GM19239 (cell line): ENCODE data around the gene SSBP4.
"Not testable (repeated sequence)": the region's sequence is repeated elsewhere in the genome, so short reads cannot be mapped to it uniquely, and the experiment has no call there.

Source experiments
- DNase-seq: peaks from one replicate; pipeline ENCODE4 v3.0.0; 2011; ENCODE audit warnings: low spot score; ENCODE audit not compliant: insufficient read length
- FAIRE-seq: peaks from 2 replicates; lab custom pipeline; 2011; peaks lifted over from hg19 to GRCh38; lab: Jason Lieb, UNC

SSBP4 gene

DNA sequence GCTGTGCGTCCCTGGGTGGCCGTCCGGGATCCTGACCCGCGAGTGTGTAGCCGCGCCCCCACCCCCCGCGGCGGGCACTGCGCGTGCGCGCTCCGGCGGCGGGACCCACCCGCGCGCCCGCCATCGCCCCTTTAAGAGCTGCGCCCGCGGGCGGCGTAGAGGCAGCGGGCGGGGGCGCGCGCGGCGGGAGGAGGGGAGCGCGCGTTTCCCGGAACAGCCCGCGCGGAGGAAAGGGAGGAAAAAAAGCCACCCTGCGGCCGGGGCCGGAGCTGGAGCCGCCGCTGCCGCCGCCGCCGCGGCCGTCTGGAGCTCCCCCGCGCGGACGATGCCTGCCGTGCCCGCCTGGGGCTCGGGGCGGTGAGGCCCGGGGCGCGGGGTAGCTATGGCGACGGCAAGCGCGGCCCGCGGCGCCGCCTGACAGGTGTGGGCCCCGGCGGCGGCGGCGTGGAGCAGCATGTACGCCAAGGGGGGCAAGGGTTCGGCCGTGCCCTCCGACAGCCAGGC lies at the start of gene SSBP4:
TSS of gene SSBP4 (plus strand) at position 204 of the 504 bp plus-strand sequence. CDS start at position 455, 251 bp downstream.
- DNase-seq, result no peak
- peak; percentile 51 for FAIRE-seq

GRCh38 chr19:18373407-18373891 lies 45.7 kb upstream of the SSBP4 start:
- DNase-seq, result no peak
- FAIRE-seq, result no peak

DNA sequence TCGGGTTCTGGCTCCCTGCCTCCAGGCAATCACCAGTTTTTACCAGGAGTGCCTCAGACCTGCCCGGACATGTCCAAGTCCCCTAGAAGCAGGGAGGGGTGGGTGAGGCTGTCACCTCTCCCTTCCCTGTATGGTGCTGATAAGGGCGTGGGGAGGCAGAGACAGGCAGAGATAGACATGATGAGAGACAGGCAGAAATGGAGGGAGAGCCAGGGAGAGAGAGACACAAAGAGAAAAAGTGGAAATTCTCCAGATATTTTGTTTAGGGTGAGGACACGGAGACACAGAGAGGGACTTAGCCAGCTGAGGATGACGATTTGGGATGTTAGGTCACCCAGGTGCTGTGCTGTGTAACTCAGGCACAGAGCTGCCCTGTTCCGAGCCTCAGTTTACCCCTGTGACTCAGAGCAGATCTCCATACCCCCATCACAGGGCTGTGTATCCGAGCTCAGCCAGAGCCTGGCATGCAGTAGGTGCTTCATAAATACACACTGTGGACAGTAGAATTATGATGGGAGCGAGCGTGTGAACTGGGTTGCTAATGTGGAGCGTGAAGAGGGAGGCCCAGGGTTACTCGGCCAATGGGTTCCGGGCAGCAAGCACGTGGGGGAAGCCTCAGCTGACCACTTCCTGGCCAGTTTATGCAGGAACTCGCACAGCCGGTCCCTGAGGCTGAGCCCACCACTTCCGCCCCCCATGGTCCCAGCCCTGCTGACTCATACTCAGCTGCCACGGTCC lies 45.1 kb upstream of the SSBP4 start:
- DNase-seq (peak; percentile 90), FAIRE-seq (peak; percentile 94)

DNA sequence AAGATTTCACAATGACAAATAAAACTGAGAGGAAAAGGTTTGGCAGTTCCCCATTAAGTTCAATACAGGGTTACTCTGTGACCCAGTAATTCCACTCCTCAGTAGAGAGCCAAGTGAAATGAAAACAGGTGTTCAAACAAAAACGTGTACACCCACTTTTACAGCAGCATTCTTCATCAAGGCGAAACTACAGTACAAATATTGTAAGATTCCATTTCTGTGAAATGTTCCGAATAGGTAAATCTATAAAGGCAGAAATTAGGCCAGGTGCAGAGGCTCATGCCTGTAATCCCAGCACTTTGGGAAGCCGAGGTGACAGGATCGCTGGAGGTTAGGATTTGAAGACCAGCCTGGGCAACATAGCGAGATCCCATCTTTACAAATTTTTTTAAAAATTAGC lies 42.2 kb upstream of the SSBP4 start:
- FAIRE-seq, result no peak
- no peak for DNase-seq

GRCh38 chr19:18379803-18380747 lies 39.1 kb upstream of the SSBP4 start:
- FAIRE-seq, result no peak

GRCh38 chr19:18380843-18381242 lies 38.4 kb upstream of the SSBP4 start:
- FAIRE-seq (no peak), DNase-seq (no peak)

More at GRCh38 chr19:18379803-18380747, 39.1 kb upstream of the SSBP4 start:
- no peak for DNase-seq

- DNase-seq, FAIRE-seq: not testable (repeated sequence)
Observed at GRCh38 chr19:18383622-18384021, 35.6 kb upstream of the SSBP4 start.

DNA sequence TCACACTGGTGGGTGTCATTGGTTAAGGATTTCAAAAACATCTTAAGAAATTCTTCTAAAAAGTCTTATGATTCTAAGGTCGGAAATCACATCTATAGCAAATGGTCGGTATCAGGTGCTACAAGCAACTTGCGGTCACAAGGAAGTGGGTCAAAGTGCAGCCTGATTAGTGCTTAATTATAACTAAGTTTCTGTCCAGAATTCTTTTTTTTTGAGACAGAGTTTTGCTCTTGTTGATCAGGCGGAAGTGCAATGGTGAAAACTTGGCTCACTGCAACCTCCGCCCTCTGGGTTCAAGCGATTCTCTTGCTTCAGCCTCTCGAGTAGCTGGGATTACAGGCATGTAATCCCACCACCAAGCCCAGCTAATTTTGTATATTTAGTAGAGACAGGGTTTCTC lies 34.4 kb upstream of the SSBP4 start:
- no peak for FAIRE-seq
- no peak for DNase-seq

DNA sequence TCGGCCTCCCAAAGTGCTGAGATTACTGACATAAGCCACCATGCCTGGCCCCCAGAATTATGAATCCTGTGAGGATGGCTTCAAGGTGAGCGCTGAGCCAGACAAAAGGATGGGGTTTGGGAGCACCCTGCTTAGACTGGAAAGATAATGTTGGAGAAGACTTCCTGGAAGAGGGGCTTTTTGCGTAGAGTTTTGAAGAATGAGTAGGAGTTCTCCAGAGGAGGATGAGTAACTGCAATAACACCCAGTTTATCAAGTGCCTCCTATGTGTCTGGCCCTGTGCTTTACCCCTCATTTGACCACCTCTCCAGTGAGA lies 33.9 kb upstream of the SSBP4 start:
- DNase-seq, result no peak
- FAIRE-seq, result no peak

DNA sequence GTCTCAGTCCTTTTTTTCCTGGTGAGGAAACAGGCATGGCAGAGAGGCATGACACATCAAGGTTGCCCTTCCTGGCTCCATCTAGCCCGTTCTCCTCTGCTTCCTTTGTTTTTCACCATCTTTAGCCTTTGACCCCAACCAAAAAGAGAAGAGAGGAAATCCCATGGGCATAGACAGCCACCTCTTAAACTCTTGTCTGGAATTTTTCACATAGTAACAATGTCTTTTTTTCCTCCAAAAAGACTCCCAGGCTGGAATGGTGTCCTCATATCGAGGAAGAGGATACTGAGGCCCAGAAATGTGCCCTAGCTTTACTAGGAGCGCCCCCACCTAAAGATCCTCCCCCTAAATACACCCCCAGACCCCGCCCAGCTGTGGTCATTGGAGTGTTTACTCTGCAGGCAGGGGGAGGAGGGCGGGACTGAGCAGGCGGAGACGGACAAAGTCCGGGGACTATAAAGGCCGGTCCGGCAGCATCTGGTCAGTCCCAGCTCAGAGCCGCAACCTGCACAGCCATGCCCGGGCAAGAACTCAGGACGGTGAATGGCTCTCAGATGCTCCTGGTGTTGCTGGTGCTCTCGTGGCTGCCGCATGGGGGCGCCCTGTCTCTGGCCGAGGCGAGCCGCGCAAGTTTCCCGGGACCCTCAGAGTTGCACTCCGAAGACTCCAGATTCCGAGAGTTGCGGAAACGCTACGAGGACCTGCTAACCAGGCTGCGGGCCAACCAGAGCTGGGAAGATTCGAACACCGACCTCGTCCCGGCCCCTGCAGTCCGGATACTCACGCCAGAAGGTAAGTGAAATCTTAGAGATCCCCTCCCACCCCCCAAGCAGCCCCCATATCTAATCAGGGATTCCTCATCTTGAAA lies 33.3 kb upstream of the SSBP4 start, which contains the start of gene GDF15:
TSS of gene GDF15 (plus strand) at position 484 of the 868 bp plus-strand sequence. CDS start at position 516, 32 bp downstream.
- DNase-seq, result no peak

GRCh38 chr19:18386543-18387271 lies 32.5 kb upstream of the SSBP4 start:
- no peak for DNase-seq
- no peak for FAIRE-seq

More for the DNA sequence above, 33.3 kb upstream of the SSBP4 start, which contains the start of gene GDF15:
- FAIRE-seq, result no peak

DNA sequence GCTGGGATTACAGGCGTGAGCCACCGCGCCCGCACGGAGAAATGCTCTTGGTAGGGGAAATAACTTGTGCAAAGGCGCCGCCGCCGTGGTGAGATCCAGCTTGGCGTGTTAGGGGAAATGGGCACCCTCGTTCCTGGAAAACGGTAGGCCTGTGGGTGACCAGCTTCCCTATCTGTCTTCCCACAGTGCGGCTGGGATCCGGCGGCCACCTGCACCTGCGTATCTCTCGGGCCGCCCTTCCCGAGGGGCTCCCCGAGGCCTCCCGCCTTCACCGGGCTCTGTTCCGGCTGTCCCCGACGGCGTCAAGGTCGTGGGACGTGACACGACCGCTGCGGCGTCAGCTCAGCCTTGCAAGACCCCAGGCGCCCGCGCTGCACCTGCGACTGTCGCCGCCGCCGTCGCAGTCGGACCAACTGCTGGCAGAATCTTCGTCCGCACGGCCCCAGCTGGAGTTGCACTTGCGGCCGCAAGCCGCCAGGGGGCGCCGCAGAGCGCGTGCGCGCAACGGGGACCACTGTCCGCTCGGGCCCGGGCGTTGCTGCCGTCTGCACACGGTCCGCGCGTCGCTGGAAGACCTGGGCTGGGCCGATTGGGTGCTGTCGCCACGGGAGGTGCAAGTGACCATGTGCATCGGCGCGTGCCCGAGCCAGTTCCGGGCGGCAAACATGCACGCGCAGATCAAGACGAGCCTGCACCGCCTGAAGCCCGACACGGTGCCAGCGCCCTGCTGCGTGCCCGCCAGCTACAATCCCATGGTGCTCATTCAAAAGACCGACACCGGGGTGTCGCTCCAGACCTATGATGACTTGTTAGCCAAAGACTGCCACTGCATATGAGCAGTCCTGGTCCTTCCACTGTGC lies 30.9 kb upstream of the SSBP4 start:
- FAIRE-seq (peak; percentile 80), DNase-seq (peak; percentile 91)

- FAIRE-seq (no peak), DNase-seq (no peak)
Observed at GRCh38 chr19:18388960-18389725, 30.1 kb upstream of the SSBP4 start.

DNA sequence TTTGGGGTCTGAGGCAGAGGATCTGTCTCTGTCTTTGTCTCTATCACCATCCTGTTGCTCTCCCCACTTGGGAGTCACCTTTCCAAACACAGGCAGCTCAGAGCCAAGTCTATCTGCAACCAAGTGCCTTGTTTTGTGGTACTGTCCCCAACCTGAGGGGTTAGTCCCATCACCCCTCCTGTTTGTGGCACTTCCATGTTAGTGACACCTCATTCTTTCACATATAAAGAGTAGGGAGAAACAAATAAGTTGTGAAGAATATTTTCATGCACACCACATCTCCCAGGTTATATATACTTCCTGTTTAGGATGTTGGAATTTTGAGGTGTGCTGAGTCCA lies 29.5 kb upstream of the SSBP4 start:
- no peak for DNase-seq
- no peak for FAIRE-seq

DNA sequence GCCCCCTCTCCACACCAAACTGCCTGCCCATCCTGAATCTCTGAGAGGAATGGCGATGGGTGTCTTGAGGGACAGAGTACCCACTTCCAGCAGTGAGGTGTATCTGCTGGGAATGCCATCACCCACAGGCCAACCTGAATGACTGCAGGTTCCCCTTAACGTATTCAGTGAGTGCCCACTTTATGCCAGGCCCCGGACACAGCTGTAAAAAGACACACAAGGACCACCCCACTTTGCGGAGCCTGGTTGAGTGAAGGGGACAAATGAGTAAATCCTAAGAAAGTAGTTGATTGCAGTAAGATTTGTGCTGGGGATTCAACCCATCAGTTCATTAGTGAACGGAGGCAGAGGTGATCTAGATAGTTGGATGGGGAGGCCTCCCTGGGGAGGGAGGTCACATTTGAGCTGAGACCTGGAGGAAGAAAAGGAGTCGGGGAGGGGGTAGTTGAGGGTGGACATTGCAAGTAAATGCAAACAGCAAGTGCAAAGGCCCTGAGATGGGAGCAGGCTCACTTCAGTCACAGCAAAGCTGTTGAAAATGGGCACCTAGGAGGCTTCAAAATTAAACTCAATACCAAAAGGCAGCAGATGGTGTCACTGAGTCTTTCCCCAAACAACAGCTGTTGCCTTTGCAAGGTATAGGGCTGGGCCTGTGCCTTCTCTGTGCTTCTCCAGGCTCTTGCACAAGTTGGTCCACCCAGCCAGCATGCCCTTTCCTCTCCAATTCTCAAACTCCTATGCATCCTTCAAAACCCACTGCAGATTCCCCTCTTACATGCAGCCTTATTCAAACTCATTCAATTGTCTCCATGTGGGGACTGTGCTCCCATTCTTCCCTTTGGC lies 28.9 kb upstream of the SSBP4 start:
- DNase-seq, result no peak
- FAIRE-seq, result no peak

DNA sequence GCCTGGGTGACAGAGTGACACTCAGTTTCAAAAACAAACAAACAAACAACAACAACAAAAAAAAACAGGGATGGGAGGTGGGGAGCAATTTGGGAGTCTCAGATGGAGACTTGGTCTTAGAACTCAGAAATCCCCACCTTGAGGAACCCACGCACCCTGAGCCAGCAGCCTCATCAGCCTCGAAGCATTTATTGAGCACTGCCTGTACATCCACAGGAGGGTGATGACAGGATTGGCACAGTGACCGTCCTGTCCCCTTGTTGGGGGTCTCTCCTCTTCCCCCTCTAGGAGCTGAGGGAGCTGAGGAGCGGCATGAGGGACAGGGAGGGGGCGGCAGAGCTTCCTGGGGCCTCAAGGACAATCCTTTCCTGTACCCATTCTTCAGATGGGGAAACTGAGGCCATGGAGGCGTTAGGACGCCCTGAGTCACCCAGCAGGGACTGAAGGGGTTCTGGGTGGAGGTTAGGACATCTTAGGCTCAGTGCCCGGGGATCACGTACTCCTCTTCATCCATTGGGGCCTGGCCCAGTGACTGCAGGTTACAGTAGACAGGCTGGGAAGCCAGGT lies 27.6 kb upstream of the SSBP4 start:
- DNase-seq, result no peak
- no peak for FAIRE-seq
